Calu3 (cell line): ENCODE measurements around the gene TNRC18. TPM values are rescaled to one million over a fixed set of nuclear protein-coding genes. Genes with fewer than 3 reads are reported as not detected.

Experiments
- BruUV-seq: library from RNA; stranded (reverse); fragments of 400-500 nt; replicated peaks from 2 replicates; lab custom pipeline; 2021; lab: Mats Ljungman, UMichigan
- CTCF ChIA-PET: fragments of 300-600 bp; sonication (Branson Sonifier 250); formaldehyde crosslinking; loops from one replicate; lab custom pipeline; 2022; ENCODE audit warnings: antibody characterized with exemption; lab: Charles Lee
- DNase-seq: peaks from one replicate; pipeline ENCODE4 v3.0.0; 2022
- H3K27ac Mint-ChIP-seq: one replicate; pipeline ENCODE4 v1.8.0; 2022; ENCODE audit warnings: mixed read lengths; ENCODE audit not compliant: unreplicated experiment
- H3K27me3 Mint-ChIP-seq: one replicate; pipeline ENCODE4 v1.8.0; 2022; ENCODE audit warnings: mixed read lengths; ENCODE audit not compliant: unreplicated experiment
- H3K36me3 Mint-ChIP-seq: one replicate; pipeline ENCODE4 v1.8.0; 2022; ENCODE audit warnings: mild to moderate bottlenecking, moderate library complexity, mixed read lengths; ENCODE audit not compliant: insufficient read depth, unreplicated experiment
- H3K4me1 Mint-ChIP-seq: one replicate; pipeline ENCODE4 v1.8.0; 2022; ENCODE audit warnings: mild to moderate bottlenecking, low read depth, mixed read lengths; ENCODE audit not compliant: unreplicated experiment
- H3K4me3 Mint-ChIP-seq: one replicate; pipeline ENCODE4 v1.8.0; 2022; ENCODE audit warnings: mild to moderate bottlenecking, low read depth, moderate library complexity, mixed read lengths; ENCODE audit not compliant: unreplicated experiment
- H3K9me3 Mint-ChIP-seq: one replicate; pipeline ENCODE4 v1.8.0; 2022; ENCODE audit warnings: low read depth, mixed read lengths; ENCODE audit not compliant: unreplicated experiment
- intact Hi-C: fragments of 100-400 bp; cut with micrococcal nuclease; formaldehyde crosslinking; loops from one replicate; pipeline ENCODE4 v1.10.0; 2022; ENCODE audit not compliant: unreplicated experiment
- total RNA-seq: library from RNA; stranded (reverse); gene quantifications from 2 replicates; pipeline ENCODE4 v1.2.3, GENCODE V29; 2022
- TF ChIP-seq, protein P1 (sequence below): fragments of 200-600 bp; IDR thresholded peaks from one replicate; pipeline ENCODE4 v1.8.0; 2022; ENCODE audit warnings: antibody characterized with exemption; ENCODE audit not compliant: unreplicated experiment

TNRC18 gene
- total RNA-seq, 1 experiment from 2014 or later: 213 TPM

DNA sequence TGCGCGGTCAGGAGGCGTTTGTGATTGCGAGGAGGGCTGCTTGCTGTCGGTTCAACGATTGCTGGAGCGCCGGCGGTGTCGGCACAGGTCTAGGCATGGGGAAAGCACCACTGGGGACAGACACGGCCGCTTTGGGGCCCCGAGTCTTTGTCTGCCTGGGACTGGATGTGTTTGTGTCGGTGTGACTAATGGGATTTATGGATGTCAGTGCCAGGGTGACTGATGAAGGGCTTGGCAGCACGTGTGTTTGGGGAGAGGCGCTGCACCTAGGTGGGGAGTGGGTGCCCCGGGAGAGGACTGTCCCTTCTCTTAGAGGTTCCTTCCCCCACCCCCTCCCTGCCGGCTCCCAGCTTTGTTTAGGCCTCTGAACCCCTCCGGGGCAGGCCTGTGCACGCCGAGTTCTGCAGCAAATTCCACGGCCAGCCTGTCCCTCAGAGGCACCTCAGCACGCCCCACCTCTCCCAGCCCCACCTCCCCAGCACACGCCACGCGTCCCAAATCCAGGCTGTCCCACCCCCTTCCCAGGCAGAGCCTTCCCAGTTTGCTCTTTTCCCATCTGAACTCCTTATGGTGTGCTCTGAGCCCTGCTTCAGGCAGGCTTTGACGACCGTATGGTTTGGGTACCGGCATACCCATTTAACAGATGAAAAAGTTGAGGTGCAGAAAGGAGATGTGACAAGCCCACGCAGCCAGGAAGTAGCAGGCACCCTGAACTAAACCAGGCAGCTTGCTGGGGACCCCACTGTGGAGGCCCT lies 6.4 kb upstream of the TNRC18 start:
- H3K36me3 Mint-ChIP-seq: peaks cover 61% of the 10 kb centered on the region
- peaks cover 24% of the 10 kb centered on the region for H3K4me1 Mint-ChIP-seq
- H3K27me3 Mint-ChIP-seq: no peaks in the 10 kb centered on the region
- peak; percentile 64 for DNase-seq
- H3K4me3 Mint-ChIP-seq: peak overlapping the region; percentile 99
- no TSS peak for BruUV-seq
- peak overlapping the region; percentile 89 for H3K27ac Mint-ChIP-seq
- H3K9me3 Mint-ChIP-seq: no peaks in the 10 kb centered on the region
- TF ChIP-seq, protein P1, sequence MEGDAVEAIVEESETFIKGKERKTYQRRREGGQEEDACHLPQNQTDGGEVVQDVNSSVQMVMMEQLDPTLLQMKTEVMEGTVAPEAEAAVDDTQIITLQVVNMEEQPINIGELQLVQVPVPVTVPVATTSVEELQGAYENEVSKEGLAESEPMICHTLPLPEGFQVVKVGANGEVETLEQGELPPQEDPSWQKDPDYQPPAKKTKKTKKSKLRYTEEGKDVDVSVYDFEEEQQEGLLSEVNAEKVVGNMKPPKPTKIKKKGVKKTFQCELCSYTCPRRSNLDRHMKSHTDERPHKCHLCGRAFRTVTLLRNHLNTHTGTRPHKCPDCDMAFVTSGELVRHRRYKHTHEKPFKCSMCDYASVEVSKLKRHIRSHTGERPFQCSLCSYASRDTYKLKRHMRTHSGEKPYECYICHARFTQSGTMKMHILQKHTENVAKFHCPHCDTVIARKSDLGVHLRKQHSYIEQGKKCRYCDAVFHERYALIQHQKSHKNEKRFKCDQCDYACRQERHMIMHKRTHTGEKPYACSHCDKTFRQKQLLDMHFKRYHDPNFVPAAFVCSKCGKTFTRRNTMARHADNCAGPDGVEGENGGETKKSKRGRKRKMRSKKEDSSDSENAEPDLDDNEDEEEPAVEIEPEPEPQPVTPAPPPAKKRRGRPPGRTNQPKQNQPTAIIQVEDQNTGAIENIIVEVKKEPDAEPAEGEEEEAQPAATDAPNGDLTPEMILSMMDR: no peak
- intact Hi-C loops: no loop called here
- CTCF ChIA-PET: interaction anchor here (0.6 to 1.7 kb wide), 5 partner anchors 11 to 190 kb away, joined by 3 to 5 read pairs (median 3); no protein-coding TSS in a partner anchor

DNA sequence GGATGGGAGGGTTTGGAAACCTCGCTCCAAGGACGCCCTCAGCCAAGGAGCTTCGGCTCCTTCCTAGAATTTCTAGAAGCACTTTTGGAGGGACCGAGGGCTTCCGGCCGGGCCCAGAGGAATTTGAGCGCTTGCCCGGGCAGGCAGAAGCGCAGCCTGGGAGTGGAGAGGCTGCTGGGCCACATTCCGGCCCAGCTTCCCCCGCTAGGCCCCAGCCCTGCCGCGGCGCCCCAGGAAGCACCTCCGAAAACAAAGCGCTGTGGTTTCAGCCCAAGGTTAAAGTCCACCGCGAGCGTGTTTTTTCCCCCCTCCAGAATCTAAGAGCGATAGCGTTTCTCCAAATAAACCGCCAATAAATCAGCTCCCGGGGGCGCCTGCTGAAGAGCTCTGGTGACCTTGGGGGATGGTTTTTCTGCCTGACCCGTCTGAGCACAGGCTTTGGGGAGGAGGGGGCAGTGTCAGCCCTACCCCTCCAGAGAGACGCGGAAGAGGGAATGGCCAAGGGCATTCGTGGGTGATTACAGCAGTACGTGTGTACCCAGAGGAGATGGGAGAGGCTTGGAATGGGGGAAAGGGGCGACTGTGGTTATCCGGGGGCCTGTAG lies 5.7 kb upstream of the TNRC18 start:
- TF ChIP-seq, protein P1: no peak
- DNase-seq: peak; percentile 82
- CTCF ChIA-PET: interaction anchor here (0.6 to 1.7 kb wide), 4 partner anchors 12 to 189 kb away, joined by 3 to 5 read pairs (median 4); no protein-coding TSS in a partner anchor
- BruUV-seq: no TSS peak
- peak overlapping the region; percentile 99 for H3K4me3 Mint-ChIP-seq
- intact Hi-C loops: no loop called here
- no peaks in the 10 kb centered on the region for H3K27me3 Mint-ChIP-seq
- H3K4me1 Mint-ChIP-seq: peaks cover 24% of the 10 kb centered on the region
- H3K9me3 Mint-ChIP-seq: no peaks in the 10 kb centered on the region
- H3K27ac Mint-ChIP-seq: peak overlapping the region; percentile 89
- peaks cover 68% of the 10 kb centered on the region for H3K36me3 Mint-ChIP-seq

DNA sequence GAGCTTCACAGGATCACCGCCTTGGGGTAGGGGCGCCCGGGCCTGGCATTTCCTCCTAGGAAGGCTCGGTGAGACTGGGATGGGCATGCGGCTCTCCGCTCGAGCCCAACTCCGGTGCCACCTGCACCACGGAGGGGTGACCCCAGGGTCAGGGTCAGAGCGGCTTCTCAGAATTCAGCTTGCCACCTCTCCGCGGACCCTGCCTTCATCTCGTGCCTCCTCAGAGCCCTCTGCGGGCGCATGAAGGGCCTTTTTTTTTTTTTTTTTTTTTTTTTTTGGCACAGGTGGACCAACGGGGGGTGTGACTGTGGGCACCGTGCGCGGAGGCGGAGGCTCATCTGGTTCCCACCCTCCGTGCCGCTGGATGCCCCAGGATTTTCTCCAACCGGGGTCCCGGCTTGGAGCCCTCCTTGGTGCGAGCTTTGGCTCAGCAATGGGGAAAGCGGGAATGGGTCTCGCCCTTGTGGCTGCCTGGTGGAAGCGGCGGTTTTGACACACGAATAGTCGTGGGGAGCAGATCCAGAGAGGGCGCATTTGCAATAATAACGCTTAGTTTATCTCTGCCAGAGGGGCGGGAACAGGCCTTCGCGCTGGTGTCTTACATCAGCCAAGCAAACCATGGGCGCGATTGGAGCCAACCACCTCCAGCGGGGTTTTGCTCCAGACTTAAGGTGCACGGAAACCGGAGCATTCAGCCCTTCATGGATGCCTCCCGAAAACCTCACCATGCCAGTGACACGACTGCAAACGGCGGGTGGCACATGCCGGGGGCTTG lies 5.0 kb upstream of the TNRC18 start:
- H3K36me3 Mint-ChIP-seq: peaks cover 75% of the 10 kb centered on the region
- no peaks in the 10 kb centered on the region for H3K9me3 Mint-ChIP-seq
- DNase-seq: peak; percentile 71
- TSS peak; percentile 13 for BruUV-seq
- H3K4me3 Mint-ChIP-seq: peak overlapping the region; percentile 99
- intact Hi-C loops: no loop called here
- TF ChIP-seq, protein P1: no peak
- no peaks in the 10 kb centered on the region for H3K27me3 Mint-ChIP-seq
- CTCF ChIA-PET: interaction anchor here (0.8 to 1.7 kb wide), 3 partner anchors 13 to 188 kb away, joined by 3 to 5 read pairs (median 4); no protein-coding TSS in a partner anchor
- peaks cover 24% of the 10 kb centered on the region for H3K4me1 Mint-ChIP-seq
- H3K27ac Mint-ChIP-seq: peak overlapping the region; percentile 89

DNA sequence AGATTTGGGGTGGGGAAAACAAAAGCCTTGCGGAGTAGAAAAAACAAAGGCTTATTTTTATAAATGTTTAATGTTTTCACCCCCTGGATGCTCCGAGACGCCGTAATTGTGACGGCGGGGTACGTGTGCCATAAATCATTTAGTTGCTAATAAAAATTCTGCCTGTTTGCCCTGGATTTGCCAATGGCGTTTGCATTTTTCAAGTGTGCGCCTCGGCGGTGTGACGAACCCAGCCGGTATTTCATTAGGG lies 2.5 kb upstream of the TNRC18 start:
- BruUV-seq: no TSS peak
- Mint-ChIP-seq H3K4me3 (peak overlapping the region; percentile 99), H3K36me3 (peaks cover 94% of the 10 kb centered on the region), H3K27me3 (no peaks in the 10 kb centered on the region), H3K27ac (peak overlapping the region; percentile 94), H3K4me1 (peaks cover 16% of the 10 kb centered on the region), H3K9me3 (no peaks in the 10 kb centered on the region)
- DNase-seq: no peak
- intact Hi-C loops: no loop called here
- TF ChIP-seq, protein P1: no peak
- CTCF ChIA-PET: interaction anchor here (1.4 to 5.1 kb wide), 2 partner anchors 25 to 30 kb away, joined by 3 to 46 read pairs; no protein-coding TSS in a partner anchor
